CD4-positive, alpha-beta T cell treated with Interleukin-4 for 4 hours (primary cell): ENCODE measurements around the gene ZNF268.

Source experiments
- DNase-seq: peaks from one replicate; pipeline ENCODE4 v3.0.0-alpha.2; 2020

ZNF268 gene

GRCh38 chr12:133181238-133181959 is at the start of gene ZNF268:
Gene ZNF268, plus strand, starts transcription at chr12:133181495. Its CDS starts 503 bp downstream, at chr12:133181998.
- peak; percentile 90 for DNase-seq

- DNase-seq, result no peak
Measured at GRCh38 chr12:133135747-133136146, 45.5 kb upstream of the ZNF268 start.

GRCh38 chr12:133145981-133146380 is 35.3 kb upstream of the ZNF268 start:
- no peak for DNase-seq

GRCh38 chr12:133156125-133156690 is 25.1 kb upstream of the ZNF268 start:
- no peak for DNase-seq

- DNase-seq, result no peak
Measured at GRCh38 chr12:133165776-133166175, 15.5 kb upstream of the ZNF268 start.

GRCh38 chr12:133172491-133172890 is 8.8 kb upstream of the ZNF268 start:
- DNase-seq, result no peak

- DNase-seq, result no peak
Measured at GRCh38 chr12:133174901-133175300, 6.4 kb upstream of the ZNF268 start.

- no peak for DNase-seq
Measured at GRCh38 chr12:133180669-133181068, 626 bp upstream of the ZNF268 start.

- no peak for DNase-seq
Measured at GRCh38 chr12:133190176-133190575, 8.9 kb downstream of the ZNF268 start.

- no peak for DNase-seq
Measured at GRCh38 chr12:133192847-133193246, 11.6 kb downstream of the ZNF268 start.

- DNase-seq, result no peak
Measured at GRCh38 chr12:133201888-133202287, 20.6 kb downstream of the ZNF268 start.

GRCh38 chr12:133202493-133203343 is 21.4 kb downstream of the ZNF268 start:
- DNase-seq, result no peak

- DNase-seq, result no peak
Measured at GRCh38 chr12:133203344-133204263, 22.3 kb downstream of the ZNF268 start.

- no peak for DNase-seq
Measured at GRCh38 chr12:133204264-133204603, 22.9 kb downstream of the ZNF268 start.

- DNase-seq, result no peak
Measured at GRCh38 chr12:133206390-133206789, 25.1 kb downstream of the ZNF268 start.

GRCh38 chr12:133215724-133216123 is 34.4 kb downstream of the ZNF268 start:
- no peak for DNase-seq

GRCh38 chr12:133217219-133217618 is 35.9 kb downstream of the ZNF268 start:
- no peak for DNase-seq

GRCh38 chr12:133220521-133220920 is 39.2 kb downstream of the ZNF268 start:
- DNase-seq, result no peak

- no peak for DNase-seq
Measured at GRCh38 chr12:133221241-133221640, 39.9 kb downstream of the ZNF268 start.

GRCh38 chr12:133222211-133222610 is 40.9 kb downstream of the ZNF268 start:
- DNase-seq, result no peak

- DNase-seq, result no peak
Measured at GRCh38 chr12:133225527-133225926, 44.2 kb downstream of the ZNF268 start.

GRCh38 chr12:133226690-133227089 is 45.4 kb downstream of the ZNF268 start:
- no peak for DNase-seq
